ENCODE results near the gene GPC3. TPM values are rescaled to one million over a fixed set of nuclear protein-coding genes. Genes with fewer than 3 reads are reported as not detected.

The GPC3 gene
- total RNA-seq, 1 donor from 2014 or later: 1,039 TPM

- H3K36me3 ChIP-seq: no peaks in the 10 kb centered on the region
- H4K20me1 ChIP-seq (ENCODE audit: low read depth): peaks cover 6% of the 10 kb centered on the region
- Mint-ChIP-seq H3K36me3 (no peaks in the 10 kb centered on the region), H3K9me3 (peaks cover 2% of the 10 kb centered on the region), H3K27ac (no peak overlapping the region), H3K4me3 (peak overlapping the region; percentile 91), H3K27me3 (ENCODE audit: insufficient read depth, low read depth) (peaks cover 4% of the 10 kb centered on the region), H3K4me1 (peaks cover 62% of the 10 kb centered on the region)
- H3F3A ChIP-seq (ENCODE audit: low read depth): peaks cover 60% of the 10 kb centered on the region
- no peak overlapping the region for H2AFZ ChIP-seq (replicated peaks)
- H3K4me2 ChIP-seq: peak overlapping the region; percentile 85
- H3K27me3 ChIP-seq: no peaks in the 10 kb centered on the region
- peaks cover 53% of the 10 kb centered on the region for H3K4me1 ChIP-seq
- H3K9ac ChIP-seq: no peak overlapping the region
- peaks cover 56% of the 10 kb centered on the region for H3K79me2 ChIP-seq (ENCODE audit: low read depth)
- peak overlapping the region; percentile 66 for H3K4me3 ChIP-seq
- DNase-seq (ENCODE audit: low spot score): no peak
- no peaks in the 10 kb centered on the region for H3K9me3 ChIP-seq (ENCODE audit: low read depth)
- TF ChIP-seq EZH2phosphoT487 (IDR thresholded peaks at IDR 0.05) (no peak), EZH2 (IDR thresholded peaks at IDR 0.05) (no peak), CTCF (IDR thresholded peaks at IDR 0.05) (no peak)
- H3K27ac ChIP-seq: no peak overlapping the region
These were observed 584 bp downstream of the GPC3 start for GRCh38 chrX:133984857-133985163.

- peak; percentile 50 for DNase-seq (ENCODE audit: low spot score)
- Histone ChIP-seq H3K27ac (no peak overlapping the region), H3K4me1 (peaks cover 53% of the 10 kb centered on the region), H3K79me2 (ENCODE audit: low read depth) (peaks cover 62% of the 10 kb centered on the region), H3F3A (ENCODE audit: low read depth) (peaks cover 54% of the 10 kb centered on the region), H3K36me3 (no peaks in the 10 kb centered on the region), H3K4me3 (peak overlapping the region; percentile 66), H3K27me3 (no peaks in the 10 kb centered on the region), H3K9ac (no peak overlapping the region), H2AFZ (replicated peaks) (no peak overlapping the region), H4K20me1 (ENCODE audit: low read depth) (peaks cover 12% of the 10 kb centered on the region), H3K9me3 (ENCODE audit: low read depth) (no peaks in the 10 kb centered on the region), H3K4me2 (peak overlapping the region; percentile 85)
- Mint-ChIP-seq H3K27me3 (ENCODE audit: insufficient read depth, low read depth) (peaks cover 4% of the 10 kb centered on the region), H3K4me3 (peak overlapping the region; percentile 91), H3K4me1 (peaks cover 62% of the 10 kb centered on the region), H3K27ac (no peak overlapping the region), H3K9me3 (peaks cover 2% of the 10 kb centered on the region), H3K36me3 (no peaks in the 10 kb centered on the region)
- TF ChIP-seq CTCF (IDR thresholded peaks at IDR 0.05) (no peak), EZH2 (IDR thresholded peaks at IDR 0.05) (no peak), EZH2phosphoT487 (IDR thresholded peaks at IDR 0.05) (no peak)
These were observed 1.2 kb downstream of the GPC3 start for GRCh38 chrX:133983974-133984845.

GRCh38 chrX:133983256-133983973 lies 2.0 kb downstream of the GPC3 start:
- Mint-ChIP-seq H3K27ac (no peak overlapping the region), H3K4me1 (peaks cover 67% of the 10 kb centered on the region), H3K4me3 (peak overlapping the region; percentile 91), H3K36me3 (no peaks in the 10 kb centered on the region), H3K27me3 (ENCODE audit: insufficient read depth, low read depth) (peaks cover 4% of the 10 kb centered on the region), H3K9me3 (peaks cover 2% of the 10 kb centered on the region)
- H3K27me3 ChIP-seq: no peaks in the 10 kb centered on the region
- H3K79me2 ChIP-seq (ENCODE audit: low read depth): peaks cover 70% of the 10 kb centered on the region
- no peaks in the 10 kb centered on the region for H3K9me3 ChIP-seq (ENCODE audit: low read depth)
- H2AFZ ChIP-seq (replicated peaks): no peak overlapping the region
- H3K9ac ChIP-seq: no peak overlapping the region
- peak overlapping the region; percentile 66 for H3K4me3 ChIP-seq
- DNase-seq (ENCODE audit: low spot score): no peak
- no peaks in the 10 kb centered on the region for H3K36me3 ChIP-seq
- peak overlapping the region; percentile 85 for H3K4me2 ChIP-seq
- no peak for TF ChIP-seq EZH2 (IDR thresholded peaks at IDR 0.05)
- no peak for TF ChIP-seq CTCF (IDR thresholded peaks at IDR 0.05)
- TF ChIP-seq EZH2phosphoT487 (IDR thresholded peaks at IDR 0.05): no peak
- H4K20me1 ChIP-seq (ENCODE audit: low read depth): peaks cover 12% of the 10 kb centered on the region
- peak overlapping the region; percentile 83 for H3K27ac ChIP-seq
- H3K4me1 ChIP-seq: peaks cover 53% of the 10 kb centered on the region
- H3F3A ChIP-seq (ENCODE audit: low read depth): peaks cover 49% of the 10 kb centered on the region
